Heart left ventricle (tissue), 16 donors: Measurements from ENCODE around the gene ST3GAL5. TPM values are rescaled to one million over a fixed set of nuclear protein-coding genes. Genes with fewer than 3 reads are reported as not detected.

Experiments
- ATAC-seq, 4 donors: fragments of 200-7000 bp; cut with Tn5 transposase; one replicate each; pipeline ENCODE4 v1.9.1; 2020 to 2022; ENCODE audit warnings: moderate library complexity in 4 of 4, mild to moderate bottlenecking in 3 of 4, moderate number of reproducible peaks in 1 of 4
- DNase-seq, 5 donors: peaks; one replicate each; pipeline ENCODE4 v3.0.0-alpha.2; 2020
- H3K27ac ChIP-seq, 12 donors: fragments of 200-600 bp; sonication (generic) in 4 of 12; one replicate each; pipeline versions ENCODE4 v1.5.0 to v1.8.0; 2016 to 2022; ENCODE audit warnings: mild to moderate bottlenecking in 2 of 12
- H3K27me3 ChIP-seq, 9 donors: fragments of 200-600 bp; sonication (generic) in 2 of 9; one replicate each; pipeline versions ENCODE4 v1.5.1 to v1.8.0; 2016 to 2022; ENCODE audit warnings: mild to moderate bottlenecking in 3 of 9
- H3K36me3 ChIP-seq, 9 donors: fragments of 200-600 bp; sonication (generic) in 2 of 9; one replicate each; pipeline versions ENCODE4 v1.5.0 to v1.8.0; 2018 to 2022; ENCODE audit warnings: mild to moderate bottlenecking in 2 of 9
- H3K4me1 ChIP-seq, 12 donors: fragments of 200-600 bp; sonication (generic) in 4 of 12; one replicate each; pipeline versions ENCODE4 v1.5.0 to v1.8.0; 2016 to 2022; ENCODE audit warnings: mild to moderate bottlenecking in 3 of 12
- H3K4me3 ChIP-seq, 12 donors: fragments of 200-600 bp; sonication (generic) in 4 of 12; one replicate each; pipeline versions ENCODE4 v1.5.0 to v1.8.0; 2017 to 2022; ENCODE audit warnings: mild to moderate bottlenecking in 9 of 12, moderate library complexity in 4 of 12
- H3K9me3 ChIP-seq, 12 donors: fragments of 200-600 bp; sonication (generic) in 4 of 12; one replicate each; pipeline versions ENCODE4 v1.5.0 to v1.8.0; 2016 to 2022; ENCODE audit warnings: mild to moderate bottlenecking in 1 of 12
- CTCF ChIP-seq, 12 donors: fragments of 200-600 bp; sonication (generic) in 4 of 12; IDR thresholded peaks; one replicate each; pipeline versions ENCODE4 v1.5.0 to v1.8.0; 2018 to 2022; ENCODE audit warnings: antibody characterized with exemption in 12 of 12, mild to moderate bottlenecking in 5 of 12
- POLR2A ChIP-seq, 2 donors: fragments of 450-650 bp; IDR thresholded peaks; one replicate each; pipeline ENCODE4 v1.6.1; 2017; ENCODE audit warnings: antibody characterized with exemption in 2 of 2, mild to moderate bottlenecking in 2 of 2, moderate library complexity in 2 of 2
- WGBS, 4 donors: extraction: QIAGEN DNeasy Blood & Tissue Kit in 2 of 4; methylation state at CpG; one replicate each; pipeline versions ENCODE4 v1.1.5 to v1.1.7; 2013 to 2018; 5-methylcytosine and 5-hydroxymethylcytosine counted together
- intact Hi-C, 10 donors: fragments of 100-400 bp; cut with DNase I; formaldehyde crosslinking; loops; one replicate each; pipeline versions ENCODE4 v1.11.1 to v1.14.2; 2022
- polyA plus RNA-seq, 2 donors: library from polyadenylated mRNA; stranded (reverse); fragments of 200-250 nt; gene quantifications; one replicate each; pipeline ENCODE4 v1.2.3, GENCODE V29; 2013
- total RNA-seq, 9 donors: library from RNA; depleted of rRNA in 2 of 9; stranded (reverse); fragments of >200 nt in 2 of 9; fragmentation: NEBNext Ultra II Directional in 3 of 9; extraction: Animal tissue kit (Norgen Biotek cat#: 25700) in 3 of 9; gene quantifications; one replicate each; pipeline versions ENCODE4 v1.1.0 to v1.2.4, GENCODE V29; 2016 to 2023
- donor health status: ischemic (EF 13 %, LVEDD 7.1; RV severe dilation, severe dysfunction).
- donor health status: healthy with polysubstance abuse.
- donor health status: DM: no; HTN: yes; CAD: no.
- donor health status: DM: no; HTN: no; CAD: no.
- donor health status: ischemic (EF 25% LVEDD 6.9; RV normal size, moderate dysfunction).
- donor health status: ischemic (EF 25% LVEDD 5.7; RV mildly dilated, moderate dysfunction).
- donor health status: healthy.
- donor health status: DM: yes; HTN: yes; CAD: no.
- donor health status: ischemic (EF 35%, LVEDD 5.7; RV mildly dilated, moderate dysfunction).
- donor health status: nonischemic (EF 11% LVEDD 7.7; RV severe dilation, severe dysfunction).
- donor health status: DM: yes; HTN: yes; CAD: no.
- donor health status: PGD.
- donor health status: ischemic (EF 29% LVEDD 5.4; RV normal size, mild dysfunction).
- donor health status: nonischemic (EF 23%, LVEDD 6.1; RV moderate dilation, normal function).

The ST3GAL5 gene
- total and polyA plus RNA-seq, 11 donors = 2.0 to 21.1 (median 4.0) TPM

GRCh38 chr2:85814802-85815550 lies 73.8 kb downstream of the ST3GAL5 start:
- H3K9me3 ChIP-seq = no peaks in the 10 kb centered on the region
- H3K4me1 ChIP-seq = peaks cover 0 to 22% (median 12%) of the 10 kb centered on the region in 12 donors
- intact Hi-C loops = loop anchor here (1.0 to 10.0 kb wide), 13 partner anchors 63 to 180 kb away; partner anchors contain the start of genes ATOH8 (in 1 of the 10) and SFTPB (in 1 of the 10)
- H3K27ac ChIP-seq = no peak overlapping the region
- TF ChIP-seq CTCF (IDR thresholded peaks at IDR 0.05) (no peak), POLR2A (IDR thresholded peaks at IDR 0.05) (no peak)
- no peak for DNase-seq
- H3K4me3 ChIP-seq = no peak overlapping the region
- WGBS, 4 donors = 63 to 72% (median 67%) methylated on average over 10 of the region's 10 CpGs
- no peaks in the 10 kb centered on the region for H3K27me3 ChIP-seq
- H3K36me3 ChIP-seq = no peaks in the 10 kb centered on the region
- peak in 1 of 4 donors; percentile 1 for ATAC-seq

- TF ChIP-seq POLR2A (IDR thresholded peaks at IDR 0.05) = no peak
- peak; percentile 91 to 99 (median 94) for TF ChIP-seq CTCF (IDR thresholded peaks at IDR 0.05)
- Histone ChIP-seq H3K36me3 (no peaks in the 10 kb centered on the region), H3K4me1 (peaks cover 0 to 22% (median 12%) of the 10 kb centered on the region in 12 donors), H3K9me3 (no peaks in the 10 kb centered on the region), H3K4me3 (no peak overlapping the region), H3K27me3 (no peaks in the 10 kb centered on the region), H3K27ac (no peak overlapping the region)
- peak; percentile 88 to 95 (median 89) for DNase-seq
- peak; percentile 93 to 96 (median 96) for ATAC-seq
- intact Hi-C loops = loop anchor here (1.0 to 10.0 kb wide), 14 partner anchors 62 to 179 kb away; partner anchors contain the start of genes ATOH8 (in 1 of the 10) and SFTPB (in 1 of the 10)
- 33 to 38% (median 34%) methylated on average over 13 of the region's 13 CpGs for WGBS, 4 donors
These were observed 74.6 kb downstream of the ST3GAL5 start for GRCh38 chr2:85813982-85814801.

- Histone ChIP-seq H3K27ac (no peak overlapping the region), H3K9me3 (no peaks in the 10 kb centered on the region), H3K4me1 (peaks cover 0 to 22% (median 12%) of the 10 kb centered on the region in 12 donors), H3K4me3 (no peak overlapping the region), H3K36me3 (no peaks in the 10 kb centered on the region), H3K27me3 (no peaks in the 10 kb centered on the region)
- TF ChIP-seq POLR2A (IDR thresholded peaks at IDR 0.05) (no peak), CTCF (IDR thresholded peaks at IDR 0.05) (no peak)
- DNase-seq (no peak), ATAC-seq (no peak)
- WGBS, 4 donors = 89 to 95% (median 93%) methylated on average over 7 of the region's 7 CpGs
- intact Hi-C loops = loop anchor here in 8 of 10 donors (2.0 to 10.0 kb wide), 7 partner anchors 61 to 179 kb away; partner anchors contain the start of genes ATOH8 (in 1 of the 8) and SFTPB (in 1 of the 8)
These were observed 75.4 kb downstream of the ST3GAL5 start for GRCh38 chr2:85813211-85813981.
